Natural killer cell (primary cell): ENCODE measurements around the gene CHD1L. TPM values are rescaled to one million over a fixed set of nuclear protein-coding genes. Genes with fewer than 3 reads are reported as not detected.

Source experiments
- ATAC-seq, 3 donors: fragments of 150-1000 bp in 2 of 3; fragments of 200-7000 bp in 1 of 3; cut with Tn5 transposase; 1 replicate in 1 of 3; 2 replicates in 2 of 3; pipeline ENCODE4 v1.10.0; 2021; ENCODE audit warnings: mild to moderate bottlenecking in 2 of 3, moderate library complexity in 2 of 3
- DNase-seq, 2 donors: peaks; one replicate each; pipeline versions ENCODE4 v3.0.0 to v3.0.0-alpha.2; 2013 to 2021; ENCODE audit warnings: mixed read lengths in 1 of 2
- H3K27ac ChIP-seq: one replicate; pipeline ENCODE4 v1.5.1; 2013; ENCODE audit warnings: mild to moderate bottlenecking, low read length
- H3K27me3 ChIP-seq: one replicate; pipeline ENCODE4 v1.6.1; 2013; ENCODE audit warnings: low read length; ENCODE audit not compliant: control insufficient read depth, insufficient read depth
- H3K36me3 ChIP-seq: one replicate; pipeline ENCODE4 v1.6.1; 2013; ENCODE audit warnings: low read length; ENCODE audit not compliant: control insufficient read depth, insufficient read depth
- H3K4me1 ChIP-seq: one replicate; pipeline ENCODE4 v1.6.1; 2013; ENCODE audit warnings: low read length; ENCODE audit not compliant: control insufficient read depth, insufficient read depth
- H3K4me3 ChIP-seq: one replicate; pipeline ENCODE4 v1.5.1; 2013; ENCODE audit warnings: low read length
- H3K9me3 ChIP-seq: one replicate; pipeline ENCODE4 v1.6.1; 2013; ENCODE audit warnings: low read length; ENCODE audit not compliant: control insufficient read depth, insufficient read depth
- H3K27ac Mint-ChIP-seq, 2 donors: one replicate each; pipeline ENCODE4 v1.8.0; 2022; ENCODE audit warnings: mild to moderate bottlenecking in 2 of 2, mixed read lengths in 2 of 2, moderate library complexity in 1 of 2
- H3K27me3 Mint-ChIP-seq, 2 donors: one replicate each; pipeline ENCODE4 v1.8.0; 2022; ENCODE audit warnings: low read depth in 2 of 2, mixed read lengths in 2 of 2
- H3K36me3 Mint-ChIP-seq: one replicate; pipeline ENCODE4 v1.8.0; 2022; ENCODE audit warnings: mixed read lengths
- H3K4me1 Mint-ChIP-seq, 2 donors: one replicate each; pipeline ENCODE4 v1.8.0; 2022; ENCODE audit warnings: mixed read lengths in 2 of 2
- H3K4me3 Mint-ChIP-seq: one replicate; pipeline ENCODE4 v1.8.0; 2022; ENCODE audit warnings: mild to moderate bottlenecking, moderate library complexity, mixed read lengths
- H3K9me3 Mint-ChIP-seq, 2 donors: one replicate each; pipeline ENCODE4 v1.8.0; 2022; ENCODE audit warnings: mixed read lengths in 2 of 2
- CTCF ChIP-seq: fragments of 200-600 bp; IDR thresholded peaks from one replicate; pipeline ENCODE4 v1.8.0; 2022; ENCODE audit warnings: antibody characterized with exemption
- WGBS: methylation state at CpG from one replicate; pipeline ENCODE4 v1.1.7; 2013; ENCODE audit warnings: missing lambda C conversion rate; ENCODE audit not compliant: insufficient coverage; 5-methylcytosine and 5-hydroxymethylcytosine counted together
- intact Hi-C: fragments of 100-400 bp; cut with micrococcal nuclease; formaldehyde crosslinking; loops from one replicate; pipeline ENCODE4 v1.14.2; 2022
- total RNA-seq, 4 donors: library from RNA; stranded (reverse); fragments of 120-200 nt in 1 of 4; gene quantifications; one replicate each; pipeline versions ENCODE4 v1.2.3 to v1.2.4, GENCODE V29; 2013 to 2022

CHD1L gene
- total RNA-seq, 3 donors from 2014 or later (not counting 1 experiment from before 2014, with no cell fraction given), result 35.8 to 45.7 (median 44.0) TPM

- Mint-ChIP-seq H3K36me3 (peaks cover 28% of the 10 kb centered on the region), H3K9me3 (no peaks in the 10 kb centered on the region), H3K27me3 (no peaks in the 10 kb centered on the region), H3K27ac (no peak overlapping the region), H3K4me3 (no peak overlapping the region), H3K4me1 (no peaks in the 10 kb centered on the region)
- Histone ChIP-seq H3K27me3 (no peaks in the 10 kb centered on the region), H3K4me1 (no peaks in the 10 kb centered on the region), H3K36me3 (peaks cover 61% of the 10 kb centered on the region), H3K27ac (no peak overlapping the region), H3K9me3 (no peaks in the 10 kb centered on the region), H3K4me3 (no peak overlapping the region)
- ATAC-seq (no peak), DNase-seq (no peak)
- 100% methylated on average over 3 of the region's 4 CpGs for WGBS
- intact Hi-C loops, result no loop called here
- no peak for TF ChIP-seq CTCF
Observed at GRCh38 chr1:147267711-147268110, 25.2 kb downstream of the CHD1L start.

- H3K27ac ChIP-seq, result no peak overlapping the region
- intact Hi-C loops, result loop anchor here (5.0 kb wide), 2 partner anchors 122 to 357 kb away; no protein-coding TSS in a partner anchor
- no peaks in the 10 kb centered on the region for H3K4me1 ChIP-seq
- WGBS, result 92% methylated on average over 1 of the region's 2 CpGs
- peaks cover 4 to 5% of the 10 kb centered on the region in 2 donors for H3K4me1 Mint-ChIP-seq
- no peak overlapping the region for H3K4me3 ChIP-seq
- no peaks in the 10 kb centered on the region for H3K9me3 Mint-ChIP-seq
- H3K27ac Mint-ChIP-seq, result no peak overlapping the region
- H3K4me3 Mint-ChIP-seq, result no peak overlapping the region
- peaks cover 30% of the 10 kb centered on the region for H3K36me3 Mint-ChIP-seq
- ATAC-seq, result no peak
- no peaks in the 10 kb centered on the region for H3K27me3 Mint-ChIP-seq
- H3K27me3 ChIP-seq, result no peaks in the 10 kb centered on the region
- DNase-seq, result no peak
- no peaks in the 10 kb centered on the region for H3K9me3 ChIP-seq
- H3K36me3 ChIP-seq, result peaks cover 54% of the 10 kb centered on the region
- no peak for TF ChIP-seq CTCF
Observed at GRCh38 chr1:147270721-147271120, 28.2 kb downstream of the CHD1L start.

- Histone ChIP-seq H3K36me3 (peaks cover 56% of the 10 kb centered on the region), H3K9me3 (no peaks in the 10 kb centered on the region), H3K4me1 (no peaks in the 10 kb centered on the region), H3K4me3 (no peak overlapping the region), H3K27me3 (no peaks in the 10 kb centered on the region), H3K27ac (no peak overlapping the region)
- ATAC-seq, result no peak
- TF ChIP-seq CTCF, result no peak
- peaks cover 4 to 5% of the 10 kb centered on the region in 2 donors for H3K4me1 Mint-ChIP-seq
- no peak for DNase-seq
- H3K9me3 Mint-ChIP-seq, result no peaks in the 10 kb centered on the region
- intact Hi-C loops, result loop anchor here (2.0 to 5.0 kb wide), 3 partner anchors 120 to 619 kb away; no protein-coding TSS in a partner anchor
- no peaks in the 10 kb centered on the region for H3K27me3 Mint-ChIP-seq
- WGBS, result 95% methylated on average over 2 of the region's 3 CpGs
- no peak overlapping the region for H3K4me3 Mint-ChIP-seq
- H3K27ac Mint-ChIP-seq, result no peak overlapping the region
- H3K36me3 Mint-ChIP-seq, result peaks cover 32% of the 10 kb centered on the region
Observed at GRCh38 chr1:147272042-147272441, 29.6 kb downstream of the CHD1L start.
